K562 (cell line): ENCODE data around the gene KAZN. TPM values are rescaled to one million over a fixed set of nuclear protein-coding genes. Genes with fewer than 3 reads are reported as not detected.

ENCODE experiments used
- ATAC-seq: fragments of 200-7000 bp; cut with Tn5 transposase; 3 replicates; pipeline ENCODE4 v1.9.1; 2020; ENCODE audit warnings: moderate library complexity
- BruUV-seq: library from RNA; stranded (reverse); fragments of 400-500 nt; replicated peaks from 2 replicates; lab custom pipeline; 2021; lab: Mats Ljungman, UMichigan
- CTCF ChIA-PET: fragments of 300-600 bp; formaldehyde crosslinking; extraction: SDS; loops from one replicate; lab custom pipeline; 2021; ENCODE audit warnings: low intra/inter-chr PET ratio; lab: Yijun Ruan, JAX
- POLR2A ChIA-PET: fragments of 300-600, 350-650 bp; sonication (Branson Sonifier 250); formaldehyde crosslinking; extraction: SDS; loops from one replicate; lab custom pipeline; 2021; ENCODE audit warnings: antibody characterized with exemption, inconsistent platforms; lab: Yijun Ruan, JAX
- DNase-seq, 4 experiments: peaks; one replicate each; pipeline versions ENCODE4 v3.0.0 to v3.0.0-alpha.2; 2011 to 2018; ENCODE audit warnings: low spot score in 3 of 4, mixed read lengths in 3 of 4; ENCODE audit errors: extremely low read depth in 1 of 4
- FAIRE-seq: peaks from 2 replicates; lab custom pipeline; 2011; peaks lifted over from hg19 to GRCh38; lab: Jason Lieb, UNC
- H2AFZ ChIP-seq: 2 replicates; pipeline ENCODE4 v1.6.0; 2011; ENCODE audit warnings: low read depth, low read length, control low read depth, inconsistent platforms
- H3K27ac ChIP-seq: fragments of 200-600 bp; 3 replicates; pipeline ENCODE4 v1.8.0; 2011; ENCODE audit warnings: low read depth, mild to moderate bottlenecking, control low read depth, inconsistent platforms, low read length, moderate library complexity, mixed read lengths; ENCODE audit errors: extremely low read depth
- H3K27me3 ChIP-seq, 2 experiments: fragments of 300-600 bp in 1 of 2; 2 replicates in 1 of 2; 3 replicates in 1 of 2; pipeline versions ENCODE4 v1.6.0 to v1.8.0; 2011; ENCODE audit warnings: inconsistent platforms in 2 of 2, low read length in 2 of 2, mild to moderate bottlenecking in 1 of 2, mixed read lengths in 1 of 2, moderate library complexity in 1 of 2; ENCODE audit not compliant: control insufficient read depth in 2 of 2, insufficient read depth in 2 of 2
- H3K36me3 ChIP-seq: fragments of 300-600 bp; 3 replicates; pipeline ENCODE4 v1.8.0; 2011; ENCODE audit warnings: mild to moderate bottlenecking, low read length, inconsistent platforms; ENCODE audit not compliant: control insufficient read depth, insufficient read depth
- H3K4me1 ChIP-seq, 2 experiments: fragments of 200-600 bp in 1 of 2; replicated peaks in 1 of 2; 2 replicates in 1 of 2; 3 replicates in 1 of 2; pipeline versions ENCODE4 v1.5.1 to v1.8.0; 2011; ENCODE audit warnings: inconsistent platforms in 2 of 2, low read length in 2 of 2, mild to moderate bottlenecking in 1 of 2, mixed read lengths in 1 of 2, moderate library complexity in 1 of 2; ENCODE audit not compliant: control insufficient read depth in 2 of 2, insufficient read depth in 2 of 2
- H3K4me2 ChIP-seq: 2 replicates; pipeline ENCODE4 v1.6.1; 2011; ENCODE audit warnings: low read length, control low read depth, inconsistent platforms, mixed read lengths; ENCODE audit not compliant: insufficient read depth
- H3K4me3 ChIP-seq: fragments of 200-600 bp; sonication (generic), shearing (Covaris generic); 2 replicates; pipeline ENCODE4 v1.5.1; 2016; ENCODE audit warnings: control low read depth, inconsistent platforms
- H3K79me2 ChIP-seq: fragments of 200-600 bp; 3 replicates; pipeline ENCODE4 v1.8.0; 2011; ENCODE audit warnings: low read length, inconsistent platforms; ENCODE audit not compliant: control insufficient read depth, insufficient read depth
- H3K9ac ChIP-seq, 2 experiments: 2 replicates each; pipeline versions ENCODE4 v1.6.0 to v1.6.1; 2011; ENCODE audit warnings: low read depth in 2 of 2, low read length in 2 of 2, control low read depth in 1 of 2, inconsistent platforms in 1 of 2, mild to moderate bottlenecking in 1 of 2, mixed read lengths in 1 of 2; ENCODE audit not compliant: insufficient read depth in 1 of 2
- H3K9me1 ChIP-seq: one replicate; pipeline ENCODE4 v1.6.0; 2011; ENCODE audit warnings: inconsistent platforms, mild to moderate bottlenecking, low read length, moderate library complexity; ENCODE audit not compliant: control insufficient read depth, insufficient read depth
- H3K9me3 ChIP-seq: replicated peaks from 2 replicates; pipeline ENCODE4 v1.5.1; 2011; ENCODE audit warnings: low read depth, low read length, inconsistent platforms; ENCODE audit not compliant: control insufficient read depth, insufficient read depth
- H4K20me1 ChIP-seq: replicated peaks from 2 replicates; pipeline ENCODE4 v1.6.1; 2011; ENCODE audit warnings: low read length, inconsistent platforms, mixed read lengths; ENCODE audit not compliant: control insufficient read depth, insufficient read depth
- MAFK ChIP-seq: IDR thresholded peaks from 2 replicates; pipeline ENCODE4 v1.6.1; 2011; ENCODE audit warnings: low read length, improper control_type of control experiment
- ZNF395 ChIP-seq: fragments of 200-800 bp; sonication (Bioruptor generic); IDR thresholded peaks from 2 replicates; pipeline ENCODE4 v1.6.1; 2017; ENCODE audit warnings: missing genetic modification characterization, missing compliant biosample characterization
- WGBS: fragments of 100-300 bp; shearing (Covaris generic); methylation state at CpG from one replicate; pipeline ENCODE4 v1.1.6; 2016; ENCODE audit warnings: low coverage, mixed read lengths; ENCODE audit not compliant: insufficient coverage; ENCODE audit errors: missing lambda C conversion rate; 5-methylcytosine and 5-hydroxymethylcytosine counted together
- in situ Hi-C: fragments of 300-500 bp; cut with MboI; formaldehyde crosslinking; loops from 4 replicates; pipeline ENCODE4 v1.15.0; 2018; ENCODE audit warnings: inconsistent platforms, mixed read lengths
- intact Hi-C: fragments of 100-400 bp; cut with micrococcal nuclease; formaldehyde crosslinking; loops from 2 replicates; pipeline ENCODE4 v1.14.2; 2022
- polyA plus RNA-seq, 8 experiments: library from polyadenylated mRNA; depleted of rRNA in 4 of 8; stranded (reverse) in 5 of 8; unstranded in 3 of 8; fragments of >200 nt; fragmentation: Nextera tagmentation in 2 of 8; fragmentation: Illumina TruSeq in 1 of 8; extraction: Ambion mirVana in 2 of 8; extraction: Trizol in 1 of 8; gene quantifications; 2 replicates each; pipeline versions ENCODE4 v1.2.1 to v1.2.3, GENCODE V29; 2011 to 2014; ENCODE audit warnings: inconsistent platforms in 1 of 8, missing spikeins in 1 of 8
- total RNA-seq, 7 experiments: library from RNA; depleted of rRNA in 6 of 7; stranded (reverse); fragments of >200 nt in 6 of 7; fragmentation: Illumina TruSeq in 2 of 7; extraction: Trizol in 2 of 7; gene quantifications; 2 replicates each; pipeline versions ENCODE4 v1.2.1 to v1.2.3, GENCODE V29; 2011 to 2021; ENCODE audit warnings: low replicate concordance in 1 of 7

KAZN gene
- total and polyA plus RNA-seq, 9 of the 15 experiments (the other 6 are each of a cell fraction or from before 2014, with no cell fraction given) = 2.1 to 21.6 (median 5.4) TPM

DNA sequence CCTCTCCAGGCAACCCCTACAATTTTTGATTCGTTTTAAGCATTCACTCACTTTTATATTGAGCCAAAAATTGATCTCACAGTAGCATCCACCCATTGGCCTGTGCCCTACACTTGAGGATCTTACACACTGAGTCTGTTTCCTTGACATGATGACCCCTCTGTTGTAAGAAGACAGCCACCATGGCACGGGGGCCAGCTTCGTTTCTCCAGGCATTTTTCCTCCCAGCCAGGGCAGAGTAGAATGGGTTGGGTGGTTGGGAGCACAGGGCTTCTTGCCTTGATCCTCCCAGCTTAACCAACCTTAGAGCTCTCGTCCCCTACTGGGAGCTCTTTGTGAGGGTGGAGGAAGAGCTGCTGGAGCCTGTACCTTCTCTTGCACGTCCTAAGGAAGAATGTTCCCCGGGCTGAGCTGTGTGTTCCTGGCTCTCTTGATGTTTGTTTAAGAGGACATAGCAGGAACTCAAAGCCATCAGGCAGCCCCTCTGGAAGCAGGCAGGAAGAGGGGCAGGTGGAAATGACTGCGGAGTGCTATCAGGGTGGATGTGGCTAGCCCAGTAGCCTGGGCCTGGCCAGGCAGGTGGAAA is 341.9 kb downstream of the KAZN start:
- DNase-seq = no peak
- intact Hi-C loops = no loop called here
- ATAC-seq = no peak
- peaks cover 3% of the 10 kb centered on the region; the same call in 1 of the 3 replicates for H3K36me3 ChIP-seq
- H3K79me2 ChIP-seq = peaks cover 30% of the 10 kb centered on the region; the same call in 1 of the 3 replicates
- H3K9ac ChIP-seq = peak overlapping the region in 1 of 2 experiments; percentile 32; a peak in 1 of 4 replicates
- WGBS = 79% methylated on average over 7 of the region's 7 CpGs
- H3K4me1 ChIP-seq = peaks cover 10 to 11% of the 10 kb centered on the region in 2 experiments; a peak in 3 of 5 replicates
- H3K4me2 ChIP-seq = 0 out of 2 replicates have a peak overlapping the region, but pooled peaks have one; percentile 30
- peak overlapping the region; percentile 71; the same call in 1 of the 2 replicates for H2AFZ ChIP-seq
- no peak overlapping the region; the same call in 2 of the 3 replicates for H3K27ac ChIP-seq
- POLR2A ChIA-PET = interaction anchor here (0.6 to 1.1 kb wide), 5 partner anchors 11 to 180 kb away, joined by 3 to 5 read pairs (median 4); no protein-coding TSS in a partner anchor
- TF ChIP-seq MAFK (no peak), ZNF395 (CRISPR knock-in tag) (peak; percentile 52; the same call in 1 of the 2 replicates)
- TF ChIP-seq, all 486 proteins: peak for 1
- H4K20me1 ChIP-seq = no peaks in the 10 kb centered on the region
- H3K4me3 ChIP-seq = no peak overlapping the region
- CTCF ChIA-PET = no interaction called here
- peak; percentile 15 for FAIRE-seq
- in situ Hi-C loops = no loop called here
- no TSS peak for BruUV-seq
- H3K9me1 ChIP-seq = peaks cover 5% of the 10 kb centered on the region
- H3K27me3 ChIP-seq = no peaks in the 10 kb centered on the region; a peak in 1 of 5 replicates
- no peaks in the 10 kb centered on the region for H3K9me3 ChIP-seq
